ENCODE measurements around the gene TECR. TPM values are rescaled to one million over a fixed set of nuclear protein-coding genes. Genes with fewer than 3 reads are reported as not detected.
A peak's percentile ranks its signal among the peaks of the same experiment; 100 is the strongest.

TECR gene
- total and polyA plus RNA-seq, 9 of the 15 experiments (the other 6 are each of a cell fraction or from before 2014, with no cell fraction given): 29.3 to 211 (median 81.4) TPM

DNA sequence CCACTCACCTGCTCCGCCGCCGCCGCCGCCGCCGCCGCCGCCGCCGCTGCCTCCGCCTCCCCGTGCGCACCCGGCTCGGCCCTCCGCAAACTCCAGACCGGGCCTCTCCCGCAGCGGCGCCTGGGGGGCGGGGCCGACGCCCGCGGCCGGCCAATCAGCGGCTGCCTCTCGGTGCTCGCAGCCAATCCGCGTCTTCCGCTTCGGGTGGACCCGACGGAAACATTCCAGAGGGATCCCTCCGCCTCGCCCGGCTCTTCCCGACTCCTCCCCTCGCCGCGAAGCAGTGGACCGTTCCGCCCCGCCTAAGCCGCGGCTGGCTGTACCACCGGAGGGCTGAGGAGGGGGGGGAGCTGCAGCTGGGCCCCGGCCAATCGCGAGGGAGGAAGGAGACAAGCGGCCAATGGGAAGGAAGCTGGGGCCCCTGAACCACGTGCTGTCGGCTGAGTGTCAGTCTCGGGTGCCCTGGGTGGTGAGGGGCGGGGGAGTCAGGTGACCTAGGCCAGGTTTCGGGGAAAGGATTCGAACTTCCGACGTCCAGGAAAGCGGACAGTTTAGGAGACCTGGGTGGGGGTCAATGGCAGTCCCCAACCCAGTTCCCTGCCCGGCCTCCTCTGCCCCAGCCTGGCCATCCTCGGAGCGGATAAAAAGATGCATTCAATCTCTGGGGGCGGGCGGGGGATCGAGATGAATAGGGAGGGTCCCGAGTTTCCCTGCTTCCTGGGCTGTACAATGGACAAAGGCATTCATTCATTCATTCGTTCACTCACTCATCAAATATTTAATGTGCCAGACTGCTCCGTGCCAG, 33.2 kb upstream of the TECR start, which contains the start of gene GIPC1 (continued):
- peak; percentile 58 for TF ChIP-seq SP2 (IDR thresholded peaks at IDR 0.05; ENCODE audit: extremely low read depth, low read depth, low read length, poor library complexity, severe bottlenecking)
- TF ChIP-seq SRSF3 (IDR thresholded peaks at IDR 0.05; ENCODE audit: insufficient read depth, low read length): no peak
- TF ChIP-seq ZBTB7A (IDR thresholded peaks at IDR 0.05; ENCODE audit: borderline replicate concordance, control insufficient read depth, low read depth, low read length): 0 out of 2 replicates have a peak, but pooled peaks have one; percentile 47
- TF ChIP-seq, protein P1, sequence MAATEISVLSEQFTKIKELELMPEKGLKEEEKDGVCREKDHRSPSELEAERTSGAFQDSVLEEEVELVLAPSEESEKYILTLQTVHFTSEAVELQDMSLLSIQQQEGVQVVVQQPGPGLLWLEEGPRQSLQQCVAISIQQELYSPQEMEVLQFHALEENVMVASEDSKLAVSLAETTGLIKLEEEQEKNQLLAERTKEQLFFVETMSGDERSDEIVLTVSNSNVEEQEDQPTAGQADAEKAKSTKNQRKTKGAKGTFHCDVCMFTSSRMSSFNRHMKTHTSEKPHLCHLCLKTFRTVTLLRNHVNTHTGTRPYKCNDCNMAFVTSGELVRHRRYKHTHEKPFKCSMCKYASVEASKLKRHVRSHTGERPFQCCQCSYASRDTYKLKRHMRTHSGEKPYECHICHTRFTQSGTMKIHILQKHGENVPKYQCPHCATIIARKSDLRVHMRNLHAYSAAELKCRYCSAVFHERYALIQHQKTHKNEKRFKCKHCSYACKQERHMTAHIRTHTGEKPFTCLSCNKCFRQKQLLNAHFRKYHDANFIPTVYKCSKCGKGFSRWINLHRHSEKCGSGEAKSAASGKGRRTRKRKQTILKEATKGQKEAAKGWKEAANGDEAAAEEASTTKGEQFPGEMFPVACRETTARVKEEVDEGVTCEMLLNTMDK (IDR thresholded peaks at IDR 0.05; ENCODE audit: borderline replicate concordance, insufficient read depth, low read depth, low read length, poor library complexity, severe bottlenecking): no peak
- TF ChIP-seq, protein P2, sequence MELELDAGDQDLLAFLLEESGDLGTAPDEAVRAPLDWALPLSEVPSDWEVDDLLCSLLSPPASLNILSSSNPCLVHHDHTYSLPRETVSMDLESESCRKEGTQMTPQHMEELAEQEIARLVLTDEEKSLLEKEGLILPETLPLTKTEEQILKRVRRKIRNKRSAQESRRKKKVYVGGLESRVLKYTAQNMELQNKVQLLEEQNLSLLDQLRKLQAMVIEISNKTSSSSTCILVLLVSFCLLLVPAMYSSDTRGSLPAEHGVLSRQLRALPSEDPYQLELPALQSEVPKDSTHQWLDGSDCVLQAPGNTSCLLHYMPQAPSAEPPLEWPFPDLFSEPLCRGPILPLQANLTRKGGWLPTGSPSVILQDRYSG (tag; conservative IDR thresholded peaks at IDR 0.05; ENCODE audit: low read depth): no peak
- peak; percentile 61; the same call in 1 of the 2 replicates for TF ChIP-seq HDAC2 (IDR thresholded peaks at IDR 0.05)
- no peak for TF ChIP-seq MTA2 (IDR thresholded peaks at IDR 0.05; ENCODE audit: low read depth)
- no peak for TF ChIP-seq NR3C1 (CRISPR knock-in tag; IDR thresholded peaks at IDR 0.05)
- no peak for TF ChIP-seq SRSF7 (optimal IDR thresholded peaks at IDR 0.05; ENCODE audit: low read depth, low read length)
- TF ChIP-seq ZKSCAN8 (CRISPR knock-in tag; IDR thresholded peaks at IDR 0.05): no peak
- no peak for TF ChIP-seq ZNF785 (CRISPR knock-in tag; IDR thresholded peaks at IDR 0.05)
- no peak for TF ChIP-seq POU5F1 (IDR thresholded peaks at IDR 0.05; ENCODE audit: borderline replicate concordance, low read depth, low read length, partially characterized antibody)
- no peak for TF ChIP-seq ZNF23 (CRISPR knock-in tag; IDR thresholded peaks at IDR 0.05)
- TF ChIP-seq, protein P3, sequence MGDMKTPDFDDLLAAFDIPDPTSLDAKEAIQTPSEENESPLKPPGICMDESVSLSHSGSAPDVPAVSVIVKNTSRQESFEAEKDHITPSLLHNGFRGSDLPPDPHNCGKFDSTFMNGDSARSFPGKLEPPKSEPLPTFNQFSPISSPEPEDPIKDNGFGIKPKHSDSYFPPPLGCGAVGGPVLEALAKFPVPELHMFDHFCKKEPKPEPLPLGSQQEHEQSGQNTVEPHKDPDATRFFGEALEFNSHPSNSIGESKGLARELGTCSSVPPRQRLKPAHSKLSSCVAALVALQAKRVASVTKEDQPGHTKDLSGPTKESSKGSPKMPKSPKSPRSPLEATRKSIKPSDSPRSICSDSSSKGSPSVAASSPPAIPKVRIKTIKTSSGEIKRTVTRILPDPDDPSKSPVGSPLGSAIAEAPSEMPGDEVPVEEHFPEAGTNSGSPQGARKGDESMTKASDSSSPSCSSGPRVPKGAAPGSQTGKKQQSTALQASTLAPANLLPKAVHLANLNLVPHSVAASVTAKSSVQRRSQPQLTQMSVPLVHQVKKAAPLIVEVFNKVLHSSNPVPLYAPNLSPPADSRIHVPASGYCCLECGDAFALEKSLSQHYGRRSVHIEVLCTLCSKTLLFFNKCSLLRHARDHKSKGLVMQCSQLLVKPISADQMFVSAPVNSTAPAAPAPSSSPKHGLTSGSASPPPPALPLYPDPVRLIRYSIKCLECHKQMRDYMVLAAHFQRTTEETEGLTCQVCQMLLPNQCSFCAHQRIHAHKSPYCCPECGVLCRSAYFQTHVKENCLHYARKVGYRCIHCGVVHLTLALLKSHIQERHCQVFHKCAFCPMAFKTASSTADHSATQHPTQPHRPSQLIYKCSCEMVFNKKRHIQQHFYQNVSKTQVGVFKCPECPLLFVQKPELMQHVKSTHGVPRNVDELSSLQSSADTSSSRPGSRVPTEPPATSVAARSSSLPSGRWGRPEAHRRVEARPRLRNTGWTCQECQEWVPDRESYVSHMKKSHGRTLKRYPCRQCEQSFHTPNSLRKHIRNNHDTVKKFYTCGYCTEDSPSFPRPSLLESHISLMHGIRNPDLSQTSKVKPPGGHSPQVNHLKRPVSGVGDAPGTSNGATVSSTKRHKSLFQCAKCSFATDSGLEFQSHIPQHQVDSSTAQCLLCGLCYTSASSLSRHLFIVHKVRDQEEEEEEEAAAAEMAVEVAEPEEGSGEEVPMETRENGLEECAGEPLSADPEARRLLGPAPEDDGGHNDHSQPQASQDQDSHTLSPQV (IDR thresholded peaks at IDR 0.05): no peak
- TF ChIP-seq ASH1L (IDR thresholded peaks at IDR 0.05; ENCODE audit: borderline replicate concordance, low read depth, partially characterized antibody): peak; percentile 91
- no peak for TF ChIP-seq ZNF12 (CRISPR knock-in tag; IDR thresholded peaks at IDR 0.05)
- TF ChIP-seq RBM22 (IDR thresholded peaks at IDR 0.05; ENCODE audit: low read depth, low read length, poor library complexity, severe bottlenecking): no peak
- no peak for TF ChIP-seq SRSF1 (IDR thresholded peaks at IDR 0.05; ENCODE audit: low read depth, low read length)
- peak; percentile 51; the same call in 1 of the 2 replicates for TF ChIP-seq BCOR (IDR thresholded peaks at IDR 0.05)
- TF ChIP-seq RBM25 (IDR thresholded peaks at IDR 0.05; ENCODE audit: low read depth, low read length, severe bottlenecking): peak; percentile 99
- no peak for TF ChIP-seq ZKSCAN1 (IDR thresholded peaks at IDR 0.05; ENCODE audit: low read depth, low read length)
